Colonic mucosa (tissue), 4 donors: Measurements from ENCODE around the gene FLT3. TPM values are rescaled to one million over a fixed set of nuclear protein-coding genes. Genes with fewer than 3 reads are reported as not detected.
"Not testable (repeated sequence)": the region's sequence is repeated elsewhere in the genome, so short reads cannot be mapped to it uniquely, and the experiment has no call there.

ENCODE experiments used
- DNase-seq: peaks from one replicate; pipeline ENCODE4 v3.0.0-alpha.2; 2020
- H3K27ac ChIP-seq: fragments of 200-600 bp; one replicate; pipeline ENCODE4 v1.8.0; 2021
- H3K27me3 ChIP-seq: fragments of 200-600 bp; one replicate; pipeline ENCODE4 v1.8.0; 2021
- H3K36me3 ChIP-seq: fragments of 200-600 bp; one replicate; pipeline ENCODE4 v1.8.0; 2021
- H3K4me1 ChIP-seq: fragments of 200-600 bp; one replicate; pipeline ENCODE4 v1.8.0; 2021; ENCODE audit warnings: mild to moderate bottlenecking
- H3K4me3 ChIP-seq: fragments of 200-600 bp; one replicate; pipeline ENCODE4 v1.8.0; 2021
- H3K9ac ChIP-seq, 2 donors: one replicate each; pipeline ENCODE4 v1.7.0; 2013; ENCODE audit warnings: control low read depth in 2 of 2, low read depth in 2 of 2, low read length in 2 of 2
- H3K9me3 ChIP-seq: fragments of 200-600 bp; one replicate; pipeline ENCODE4 v1.8.0; 2021
- intact Hi-C: fragments of 100-400 bp; cut with DNase I; formaldehyde crosslinking; loops from one replicate; pipeline ENCODE4 v1.14.1; 2022
- total RNA-seq, 2 donors: library from RNA; stranded (reverse); fragmentation: NEBNext Ultra II Directional in 1 of 2; extraction: Animal tissue kit (Norgen Biotek cat#: 25700) in 1 of 2; gene quantifications; one replicate each; pipeline ENCODE4 v1.2.1, GENCODE V29; 2021
- TF ChIP-seq, protein P1 (sequence below): fragments of 200-600 bp; IDR thresholded peaks from one replicate; pipeline ENCODE4 v1.8.0; 2022; ENCODE audit warnings: antibody characterized with exemption, mild to moderate bottlenecking
- donor health status: healthy.
- donor health status: DM: no; HTN: no; CAD: no.
- donor health status: DM: no; HTN: no; CAD: no.

The FLT3 gene
- total RNA-seq: under 1 TPM in 1 of 2 donors, not detected in 1; 0.19 TPM

DNA sequence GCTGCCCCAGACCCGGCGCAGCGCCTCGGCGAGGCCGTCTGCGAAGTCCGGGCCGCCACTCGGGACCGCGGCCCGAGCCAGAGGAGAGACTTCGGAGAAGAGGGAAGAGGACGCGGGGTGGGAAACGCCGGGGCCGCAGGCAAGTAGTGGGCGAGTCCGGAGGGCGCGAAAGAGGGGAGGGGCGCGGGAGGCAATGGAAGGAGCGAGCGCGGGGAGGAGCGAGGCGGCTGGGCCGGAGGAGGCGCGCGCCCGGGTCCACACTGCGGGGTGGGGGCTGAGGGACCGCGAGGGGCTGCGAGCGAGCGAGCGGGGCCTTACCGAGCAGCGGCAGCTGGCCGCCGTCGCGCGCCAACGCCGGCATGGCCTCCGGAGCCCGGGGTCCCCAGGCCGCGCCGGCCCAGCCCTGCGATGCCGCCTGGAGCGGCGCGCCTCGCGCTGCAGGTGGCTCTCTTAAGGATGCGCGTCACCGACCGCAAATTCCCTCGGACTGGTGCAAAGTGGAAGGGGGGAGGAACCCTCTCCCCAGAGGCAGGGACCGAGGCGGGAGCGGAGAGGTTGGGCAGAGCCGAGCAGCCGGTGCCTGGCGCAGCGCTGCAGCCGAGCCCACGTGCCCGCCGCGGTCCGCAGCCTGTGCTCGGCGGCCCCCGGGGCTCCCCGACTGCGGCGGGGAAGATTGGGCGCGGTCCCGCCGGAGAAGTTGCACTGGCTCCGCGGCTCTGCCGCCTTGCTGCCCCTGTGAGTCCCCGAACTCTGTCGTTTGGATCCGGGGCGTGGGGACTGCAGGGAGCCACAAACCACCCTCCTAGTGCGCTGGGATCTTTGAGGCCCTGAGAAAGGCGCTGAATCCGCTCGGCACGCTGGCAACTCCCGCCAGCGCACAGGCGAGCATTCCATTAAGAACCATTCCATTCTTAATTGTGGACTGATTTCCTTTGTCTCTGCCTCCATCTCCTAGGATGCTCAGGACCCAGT lies at the start of gene FLT3:
TSS of gene FLT3 (minus strand) at position 427 of the 972 bp plus-strand sequence. CDS start at position 361, 66 bp downstream.
- no peak within 1 kb of the TSS for H3K27ac ChIP-seq
- H3K4me1 ChIP-seq: no peaks in the 10 kb centered on the region
- H3K9ac ChIP-seq: no peak within 1 kb of the TSS
- peak within 1 kb of the TSS; percentile 30 for H3K4me3 ChIP-seq
- no peaks in the 10 kb centered on the region for H3K36me3 ChIP-seq
- peak; percentile 22 for DNase-seq
- TF ChIP-seq, protein P1, sequence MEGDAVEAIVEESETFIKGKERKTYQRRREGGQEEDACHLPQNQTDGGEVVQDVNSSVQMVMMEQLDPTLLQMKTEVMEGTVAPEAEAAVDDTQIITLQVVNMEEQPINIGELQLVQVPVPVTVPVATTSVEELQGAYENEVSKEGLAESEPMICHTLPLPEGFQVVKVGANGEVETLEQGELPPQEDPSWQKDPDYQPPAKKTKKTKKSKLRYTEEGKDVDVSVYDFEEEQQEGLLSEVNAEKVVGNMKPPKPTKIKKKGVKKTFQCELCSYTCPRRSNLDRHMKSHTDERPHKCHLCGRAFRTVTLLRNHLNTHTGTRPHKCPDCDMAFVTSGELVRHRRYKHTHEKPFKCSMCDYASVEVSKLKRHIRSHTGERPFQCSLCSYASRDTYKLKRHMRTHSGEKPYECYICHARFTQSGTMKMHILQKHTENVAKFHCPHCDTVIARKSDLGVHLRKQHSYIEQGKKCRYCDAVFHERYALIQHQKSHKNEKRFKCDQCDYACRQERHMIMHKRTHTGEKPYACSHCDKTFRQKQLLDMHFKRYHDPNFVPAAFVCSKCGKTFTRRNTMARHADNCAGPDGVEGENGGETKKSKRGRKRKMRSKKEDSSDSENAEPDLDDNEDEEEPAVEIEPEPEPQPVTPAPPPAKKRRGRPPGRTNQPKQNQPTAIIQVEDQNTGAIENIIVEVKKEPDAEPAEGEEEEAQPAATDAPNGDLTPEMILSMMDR: no peak
- H3K9me3 ChIP-seq: no peaks in the 10 kb centered on the region
- peaks cover 41% of the 10 kb centered on the region for H3K27me3 ChIP-seq
- intact Hi-C loops: no loop called here

DNA sequence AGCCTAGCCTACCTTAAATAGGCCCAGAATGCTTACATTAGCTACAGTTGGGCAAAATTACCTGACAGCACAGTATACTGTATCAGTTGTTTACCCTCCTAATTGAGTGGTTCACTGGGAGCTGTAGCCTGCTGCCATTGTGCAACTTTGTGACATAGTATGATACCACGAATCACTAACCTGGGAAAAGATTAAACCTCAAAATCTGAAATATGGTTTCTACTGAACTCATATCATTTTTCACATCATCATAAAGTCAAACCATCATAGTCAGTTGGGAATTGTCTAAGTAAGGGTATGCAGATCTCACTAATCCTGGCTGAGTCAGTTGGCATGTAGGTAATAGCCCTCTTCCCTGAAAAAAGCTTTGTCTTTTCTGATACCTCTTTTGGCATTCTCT lies 47.1 kb upstream of the FLT3 start:
- Histone ChIP-seq H3K27ac (no peak overlapping the region), H3K9ac (no peak overlapping the region), H3K27me3 (no peaks in the 10 kb centered on the region), H3K4me1 (no peaks in the 10 kb centered on the region), H3K4me3 (no peak overlapping the region), H3K36me3 (no peaks in the 10 kb centered on the region), H3K9me3 (no peaks in the 10 kb centered on the region)
- TF ChIP-seq, protein P1: no peak
- intact Hi-C loops: no loop called here
- DNase-seq: no peak

DNA sequence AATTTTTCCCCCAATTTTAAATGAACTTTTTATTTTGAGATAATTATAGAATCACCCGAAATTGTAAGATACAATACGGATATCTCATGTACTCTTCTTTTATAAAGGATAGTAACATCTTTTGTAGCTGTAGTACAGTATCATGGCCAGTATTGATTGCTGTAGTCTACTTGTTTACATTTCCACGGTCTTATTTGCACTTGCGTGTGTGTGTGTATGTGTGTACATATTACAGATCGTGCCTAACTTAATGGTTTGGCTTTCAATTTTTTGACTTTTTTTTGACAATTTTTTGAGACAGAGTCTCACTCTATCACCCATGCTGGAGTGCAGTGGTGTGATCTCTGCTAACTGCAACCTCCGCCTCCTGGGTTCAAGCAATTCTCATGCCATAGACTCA lies 44.7 kb upstream of the FLT3 start:
- Histone ChIP-seq H3K4me1 (no peaks in the 10 kb centered on the region), H3K9ac (no peak overlapping the region), H3K27me3 (no peaks in the 10 kb centered on the region), H3K27ac (no peak overlapping the region), H3K4me3 (no peak overlapping the region), H3K9me3 (no peaks in the 10 kb centered on the region), H3K36me3 (no peaks in the 10 kb centered on the region)
- TF ChIP-seq, protein P1: no peak
- DNase-seq: no peak
- intact Hi-C loops: no loop called here

GRCh38 chr13:28141542-28141941 lies 41.2 kb upstream of the FLT3 start:
- H3K36me3 ChIP-seq, H3K4me3 ChIP-seq, H3K27ac ChIP-seq, H3K27me3 ChIP-seq, H3K9me3 ChIP-seq, H3K4me1 ChIP-seq, H3K9ac ChIP-seq, intact Hi-C loops, DNase-seq: not testable (repeated sequence)

DNA sequence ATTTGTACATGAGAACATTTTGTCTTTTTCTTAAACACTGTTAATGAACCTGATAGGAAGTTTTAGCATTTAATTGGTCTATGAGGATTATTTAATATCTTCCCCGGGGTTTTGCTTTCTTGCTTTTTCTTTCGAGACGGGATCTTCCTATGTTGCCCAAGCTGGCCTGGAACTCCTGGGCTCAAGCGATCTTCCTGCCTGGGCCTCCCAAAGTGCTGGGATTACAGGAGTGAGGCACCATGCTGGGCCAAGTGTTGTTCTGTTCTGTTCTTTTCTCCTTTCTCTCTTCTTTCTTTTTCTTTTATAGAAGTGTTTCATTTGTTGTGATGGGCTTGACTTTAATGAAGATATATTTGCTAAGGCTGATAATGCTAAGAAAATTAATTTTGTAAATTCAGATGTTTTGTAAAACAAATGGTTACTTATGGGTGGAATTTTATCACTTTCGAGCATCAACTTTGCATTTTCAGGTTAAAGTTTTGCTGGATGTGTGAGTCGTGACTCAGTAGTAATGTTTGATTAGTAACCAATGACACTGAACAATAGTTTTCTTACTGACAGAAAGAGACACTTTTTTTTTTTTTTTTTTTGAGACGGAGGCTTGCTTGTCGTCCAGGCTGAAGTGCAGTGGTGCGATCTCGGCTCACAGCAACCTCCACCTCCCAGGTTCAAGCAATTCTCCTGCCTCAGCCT lies 40.2 kb upstream of the FLT3 start:
- Histone ChIP-seq H3K9me3 (no peaks in the 10 kb centered on the region), H3K27me3 (no peaks in the 10 kb centered on the region), H3K27ac (peak overlapping the region; percentile 99), H3K9ac (peak overlapping the region in 1 of 2 donors; percentile 6), H3K4me1 (no peaks in the 10 kb centered on the region), H3K4me3 (peak overlapping the region; percentile 84), H3K36me3 (no peaks in the 10 kb centered on the region)
- intact Hi-C loops: no loop called here
- DNase-seq: no peak
- TF ChIP-seq, protein P1: no peak
